HEK293 (cell line): Measurements from ENCODE around the gene MCRIP2.

Experiments
- GLIS2 ChIP-seq: fragments of 450-650 bp; formaldehyde crosslinking; IDR thresholded peaks from 2 replicates; pipeline ENCODE4 v1.5.1; 2016; ENCODE audit warnings: missing biosample characterization, missing genetic modification characterization
- HOXD13 ChIP-seq: sonication (generic); formaldehyde crosslinking; IDR thresholded peaks from 2 replicates; pipeline ENCODE4 v1.8.0; 2022; ENCODE audit warnings: missing genetic modification reagents, borderline replicate concordance
- INSM2 ChIP-seq: fragments of 450-650 bp; formaldehyde crosslinking; IDR thresholded peaks from 2 replicates; pipeline ENCODE4 v1.5.1; 2016; ENCODE audit warnings: missing biosample characterization, missing genetic modification characterization
- OSR2 ChIP-seq: fragments of 450-650 bp; formaldehyde crosslinking; IDR thresholded peaks from 2 replicates; pipeline ENCODE4 v1.5.1; 2016; ENCODE audit warnings: missing biosample characterization, missing genetic modification characterization
- PRDM10 ChIP-seq: fragments of 450-650 bp; formaldehyde crosslinking; IDR thresholded peaks from 2 replicates; pipeline ENCODE4 v1.5.1; 2016; ENCODE audit warnings: missing biosample characterization, missing genetic modification characterization
- RBAK ChIP-seq: fragments of 450-650 bp; formaldehyde crosslinking; IDR thresholded peaks from 2 replicates; pipeline ENCODE4 v1.5.1; 2016; ENCODE audit warnings: missing biosample characterization, missing genetic modification characterization
- SALL2 ChIP-seq: fragments of 450-650 bp; formaldehyde crosslinking; IDR thresholded peaks from 2 replicates; pipeline ENCODE4 v1.5.0; 2017; ENCODE audit warnings: missing biosample characterization, mild to moderate bottlenecking, missing genetic modification characterization, borderline replicate concordance
- TRIM28 ChIP-seq: IDR thresholded peaks from 2 replicates; pipeline ENCODE4 v1.6.1; 2011; ENCODE audit warnings: low read length, control low read depth, borderline replicate concordance
- ZBTB21 ChIP-seq: fragments of 450-650 bp; formaldehyde crosslinking; IDR thresholded peaks from 2 replicates; pipeline ENCODE4 v1.5.1; 2017; ENCODE audit warnings: missing biosample characterization, missing genetic modification characterization
- ZFP41 ChIP-seq: fragments of 450-650 bp; formaldehyde crosslinking; IDR thresholded peaks from 2 replicates; pipeline ENCODE4 v1.5.1; 2016; ENCODE audit warnings: missing biosample characterization, missing genetic modification characterization, borderline replicate concordance
- ZIC2 ChIP-seq: fragments of 450-650 bp; formaldehyde crosslinking; IDR thresholded peaks from 2 replicates; pipeline ENCODE4 v1.5.1; 2016; ENCODE audit warnings: missing biosample characterization, missing genetic modification characterization
- ZNF140 ChIP-seq: fragments of 450-650 bp; formaldehyde crosslinking; IDR thresholded peaks from 2 replicates; pipeline ENCODE4 v1.5.1; 2016; ENCODE audit warnings: missing biosample characterization, missing genetic modification characterization
- ZNF174 ChIP-seq: fragments of 450-650 bp; formaldehyde crosslinking; IDR thresholded peaks from 2 replicates; pipeline ENCODE4 v1.5.0; 2017; ENCODE audit warnings: missing biosample characterization, mild to moderate bottlenecking, missing genetic modification characterization
- ZNF18 ChIP-seq: fragments of 450-650 bp; formaldehyde crosslinking; IDR thresholded peaks from 2 replicates; pipeline ENCODE4 v1.5.1; 2016; ENCODE audit warnings: missing biosample characterization, missing genetic modification characterization
- ZNF184 ChIP-seq: fragments of 450-650 bp; IDR thresholded peaks from 2 replicates; pipeline ENCODE4 v1.5.1; 2018; ENCODE audit warnings: missing biosample characterization, mild to moderate bottlenecking, missing genetic modification characterization
- ZNF302 ChIP-seq: fragments of 450-650 bp; formaldehyde crosslinking; IDR thresholded peaks from 2 replicates; pipeline ENCODE4 v1.5.1; 2016; ENCODE audit warnings: missing biosample characterization, missing genetic modification characterization, low read depth
- ZNF416 ChIP-seq: fragments of 450-650 bp; formaldehyde crosslinking; IDR thresholded peaks from 2 replicates; pipeline ENCODE4 v1.5.1; 2016; ENCODE audit warnings: missing biosample characterization, missing genetic modification characterization
- ZNF488 ChIP-seq: fragments of 450-650 bp; formaldehyde crosslinking; IDR thresholded peaks from 2 replicates; pipeline ENCODE4 v1.5.1; 2016; ENCODE audit warnings: missing biosample characterization, missing genetic modification characterization
- ZNF518A ChIP-seq: fragments of 450-650 bp; formaldehyde crosslinking; conservative IDR thresholded peaks from 2 replicates; pipeline ENCODE4 v1.5.1; 2016; ENCODE audit warnings: low read depth, missing biosample characterization, missing genetic modification characterization
- ZNF521 ChIP-seq: fragments of 450-650 bp; formaldehyde crosslinking; IDR thresholded peaks from 2 replicates; pipeline ENCODE4 v1.5.1; 2017; ENCODE audit warnings: missing biosample characterization, mild to moderate bottlenecking, missing genetic modification characterization
- ZNF529 ChIP-seq: fragments of 450-650 bp; formaldehyde crosslinking; IDR thresholded peaks from 2 replicates; pipeline ENCODE4 v1.5.1; 2017; ENCODE audit warnings: missing genetic modification characterization, missing biosample characterization; ENCODE audit not compliant: insufficient replicate concordance
- ZNF549 ChIP-seq: fragments of 450-650 bp; IDR thresholded peaks from 2 replicates; pipeline ENCODE4 v1.5.1; 2018; ENCODE audit warnings: missing biosample characterization, missing genetic modification characterization, mild to moderate bottlenecking, inconsistent platforms, moderate library complexity
- ZNF645 ChIP-seq: fragments of 450-650 bp; formaldehyde crosslinking; IDR thresholded peaks from 2 replicates; pipeline ENCODE4; 2016; ENCODE audit warnings: missing biosample characterization, missing genetic modification characterization
- ZNF660 ChIP-seq: fragments of 450-650 bp; IDR thresholded peaks from 2 replicates; pipeline ENCODE4 v1.5.1; 2018; ENCODE audit warnings: missing biosample characterization, mild to moderate bottlenecking, missing genetic modification characterization
- ZNF747 ChIP-seq: fragments of 450-650 bp; formaldehyde crosslinking; IDR thresholded peaks from 2 replicates; pipeline ENCODE4 v1.5.1; 2016; ENCODE audit warnings: missing biosample characterization, missing genetic modification characterization

MCRIP2 gene

GRCh38 chr16:645852-646678 is 4.4 kb downstream of the MCRIP2 start (continued):
- TF ChIP-seq ZNF660 (tag by site-specific recombination), result no peak
- TF ChIP-seq ZNF18 (tag by site-specific recombination), result no peak
- TF ChIP-seq ZNF549, result no peak
- no peak for TF ChIP-seq GLIS2
- TF ChIP-seq ZBTB21 (tag by site-specific recombination), result no peak
- TF ChIP-seq ZNF488 (tag by site-specific recombination), result no peak
- TF ChIP-seq TRIM28, result no peak
- TF ChIP-seq OSR2 (tag by site-specific recombination), result no peak
- no peak for TF ChIP-seq ZNF174
- TF ChIP-seq ZNF302 (tag by site-specific recombination), result no peak
- no peak for TF ChIP-seq ZNF521 (tag by site-specific recombination)
- TF ChIP-seq ZNF184, result no peak
- no peak for TF ChIP-seq INSM2 (tag by site-specific recombination)
- TF ChIP-seq ZNF645, result no peak
- TF ChIP-seq ZNF140 (tag by site-specific recombination), result no peak
- no peak for TF ChIP-seq HOXD13 (CRISPR knock-in tag)
- TF ChIP-seq ZNF529 (tag by site-specific recombination), result no peak
- no peak for TF ChIP-seq ZNF747 (tag by site-specific recombination)
- no peak for TF ChIP-seq ZNF416 (tag by site-specific recombination)
- no peak for TF ChIP-seq ZNF518A (tag by site-specific recombination)
- TF ChIP-seq PRDM10, result no peak
- no peak for TF ChIP-seq RBAK (tag by site-specific recombination)
- TF ChIP-seq ZFP41 (tag by site-specific recombination), result no peak
- TF ChIP-seq ZIC2 (tag by site-specific recombination), result peak; percentile 68
- TF ChIP-seq SALL2 (tag by site-specific recombination), result no peak
